ENCODE measurements around the gene ARID3C. TPM values are rescaled to one million over a fixed set of nuclear protein-coding genes. Genes with fewer than 3 reads are reported as not detected.

The ARID3C gene
- total RNA-seq, 1 donor: 0.09 TPM

DNA sequence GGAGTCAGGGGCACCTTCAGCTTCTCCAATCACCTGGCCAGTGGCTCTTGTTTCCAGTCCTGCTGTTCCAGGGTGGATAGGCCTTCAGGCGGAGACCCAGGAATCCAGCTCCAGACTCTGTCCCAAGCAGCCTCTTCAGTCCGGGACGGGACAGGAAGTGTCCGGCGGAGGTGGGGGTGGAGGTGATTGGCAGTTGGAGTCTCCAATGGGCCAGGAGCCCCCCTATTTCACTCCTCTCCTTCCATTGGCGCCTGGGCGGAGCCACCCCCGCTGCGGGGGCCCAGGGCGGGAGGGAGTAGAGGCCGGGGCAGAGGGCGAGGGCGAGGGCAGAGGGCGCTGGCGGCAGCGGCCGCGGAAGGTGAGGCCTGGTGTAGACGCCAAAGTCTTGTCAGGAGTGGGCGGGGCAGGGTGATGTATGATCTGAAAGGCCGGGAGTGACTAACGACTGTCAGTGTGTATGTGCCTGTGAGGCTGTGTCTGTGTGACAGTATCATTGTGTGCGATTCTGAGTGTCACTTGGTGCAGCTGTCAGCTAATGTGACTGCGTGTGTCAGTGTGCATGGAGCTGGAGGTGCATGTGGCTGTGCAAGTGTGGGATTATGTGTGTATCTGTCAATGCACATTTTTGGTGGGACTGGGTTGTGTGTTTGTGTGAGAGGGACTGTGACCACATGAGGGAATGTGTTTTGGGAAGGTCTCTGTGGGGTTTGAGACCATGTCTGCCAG, 23.2 kb upstream of the ARID3C start, which contains the start of gene IL11RA:
Gene IL11RA (plus strand): TSS at position 310 of the 726 bp plus-strand sequence. CDS start 3,033 bp downstream, outside the sequence.
- peak; percentile 86 for DNase-seq (ENCODE audit: low read depth)
- peak within 1 kb of the TSS; percentile 63 for H3K4me3 ChIP-seq (ENCODE audit: low read depth, low read length)
- TF ChIP-seq, protein P1, sequence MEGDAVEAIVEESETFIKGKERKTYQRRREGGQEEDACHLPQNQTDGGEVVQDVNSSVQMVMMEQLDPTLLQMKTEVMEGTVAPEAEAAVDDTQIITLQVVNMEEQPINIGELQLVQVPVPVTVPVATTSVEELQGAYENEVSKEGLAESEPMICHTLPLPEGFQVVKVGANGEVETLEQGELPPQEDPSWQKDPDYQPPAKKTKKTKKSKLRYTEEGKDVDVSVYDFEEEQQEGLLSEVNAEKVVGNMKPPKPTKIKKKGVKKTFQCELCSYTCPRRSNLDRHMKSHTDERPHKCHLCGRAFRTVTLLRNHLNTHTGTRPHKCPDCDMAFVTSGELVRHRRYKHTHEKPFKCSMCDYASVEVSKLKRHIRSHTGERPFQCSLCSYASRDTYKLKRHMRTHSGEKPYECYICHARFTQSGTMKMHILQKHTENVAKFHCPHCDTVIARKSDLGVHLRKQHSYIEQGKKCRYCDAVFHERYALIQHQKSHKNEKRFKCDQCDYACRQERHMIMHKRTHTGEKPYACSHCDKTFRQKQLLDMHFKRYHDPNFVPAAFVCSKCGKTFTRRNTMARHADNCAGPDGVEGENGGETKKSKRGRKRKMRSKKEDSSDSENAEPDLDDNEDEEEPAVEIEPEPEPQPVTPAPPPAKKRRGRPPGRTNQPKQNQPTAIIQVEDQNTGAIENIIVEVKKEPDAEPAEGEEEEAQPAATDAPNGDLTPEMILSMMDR (IDR thresholded peaks at IDR 0.05; ENCODE audit: insufficient read depth, low read length): no peak

DNA sequence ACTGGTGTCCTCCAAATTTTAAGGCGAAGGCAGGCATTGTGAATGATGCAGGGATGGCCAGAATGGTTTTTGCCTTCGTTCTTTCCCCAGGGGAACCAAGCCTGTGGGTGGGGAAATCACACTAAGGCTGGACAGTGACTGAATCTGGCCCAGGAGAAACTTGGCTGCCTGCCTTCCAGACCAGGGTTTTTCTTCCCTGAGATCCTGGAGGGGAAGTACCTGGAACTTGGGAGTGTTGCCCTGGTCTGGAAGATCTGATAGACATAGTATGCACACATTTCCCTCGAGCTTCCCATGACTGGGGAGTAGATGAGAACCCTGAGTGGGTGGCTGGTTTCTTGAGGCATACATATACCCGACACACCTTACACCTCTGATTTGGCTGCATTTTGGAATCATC, 22.5 kb upstream of the ARID3C start:
- peak; percentile 68 for DNase-seq (ENCODE audit: low read depth)
- H3K4me3 ChIP-seq (ENCODE audit: low read depth, low read length): peak overlapping the region; percentile 63
- TF ChIP-seq, protein P1 (IDR thresholded peaks at IDR 0.05; ENCODE audit: insufficient read depth, low read length): no peak

DNA sequence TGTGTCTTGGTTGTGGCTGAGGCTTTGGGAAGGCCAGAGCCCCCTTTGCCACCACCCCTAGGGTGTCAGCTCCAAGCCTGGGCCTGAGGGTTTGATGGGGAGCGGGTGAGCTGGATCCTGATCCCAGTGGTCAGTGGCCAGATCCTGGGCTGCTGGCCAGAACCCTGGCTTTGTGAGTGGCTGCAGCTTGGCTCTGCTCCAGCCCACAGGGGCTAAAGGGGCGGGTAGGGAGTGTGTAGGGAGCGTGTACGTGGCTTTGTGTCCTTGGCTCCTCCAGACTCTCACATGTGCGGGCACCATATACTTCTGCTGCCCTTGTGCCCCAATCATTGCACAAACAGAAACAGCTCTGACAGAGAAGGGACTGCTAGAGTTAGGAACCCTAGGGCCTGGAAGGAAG, 21.9 kb upstream of the ARID3C start:
- DNase-seq (ENCODE audit: low read depth): peak; percentile 15
- H3K4me3 ChIP-seq (ENCODE audit: low read depth, low read length): no peak overlapping the region
- TF ChIP-seq, protein P1 (IDR thresholded peaks at IDR 0.05; ENCODE audit: insufficient read depth, low read length): no peak

DNA sequence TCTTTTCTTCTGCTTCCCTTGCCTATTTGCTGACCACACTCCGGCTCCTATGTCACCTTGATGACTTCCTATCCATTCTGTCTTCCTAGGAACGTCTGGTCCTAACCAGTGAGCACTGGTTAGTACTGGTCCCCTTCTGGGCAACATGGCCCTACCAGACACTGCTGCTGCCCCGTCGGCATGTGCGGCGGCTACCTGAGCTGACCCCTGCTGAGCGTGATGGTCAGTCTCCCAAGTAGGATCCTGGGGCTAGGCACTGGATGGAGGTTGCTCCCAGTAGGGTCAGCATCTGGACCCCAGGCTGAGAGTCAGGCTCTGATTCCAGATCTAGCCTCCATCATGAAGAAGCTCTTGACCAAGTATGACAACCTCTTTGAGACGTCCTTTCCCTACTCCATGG, 19.8 kb upstream of the ARID3C start:
- TF ChIP-seq, protein P1 (IDR thresholded peaks at IDR 0.05; ENCODE audit: insufficient read depth, low read length): no peak
- DNase-seq (ENCODE audit: low read depth): no peak
- H3K4me3 ChIP-seq (ENCODE audit: low read depth, low read length): no peak overlapping the region

DNA sequence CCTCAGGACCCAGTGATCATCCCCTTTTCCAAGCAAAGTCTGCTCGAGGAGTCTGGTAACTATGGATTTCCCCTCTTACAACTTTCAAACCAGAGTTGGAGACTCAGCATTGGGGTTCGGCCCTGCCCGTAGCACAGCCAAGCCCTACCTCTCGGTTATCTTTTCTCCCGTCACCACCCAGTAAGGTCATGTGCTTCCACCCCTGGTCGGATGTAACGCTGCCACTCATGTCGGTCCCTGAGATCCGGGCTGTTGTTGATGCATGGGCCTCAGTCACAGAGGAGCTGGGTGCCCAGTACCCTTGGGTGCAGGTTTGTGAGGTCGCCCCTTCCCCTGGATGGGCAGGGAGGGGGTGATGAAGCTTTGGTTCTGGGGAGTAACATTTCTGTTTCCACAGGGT, 18.8 kb upstream of the ARID3C start:
- no peak for DNase-seq (ENCODE audit: low read depth)
- TF ChIP-seq, protein P1 (IDR thresholded peaks at IDR 0.05; ENCODE audit: insufficient read depth, low read length): no peak
- H3K4me3 ChIP-seq (ENCODE audit: low read depth, low read length): peak overlapping the region; percentile 82

DNA sequence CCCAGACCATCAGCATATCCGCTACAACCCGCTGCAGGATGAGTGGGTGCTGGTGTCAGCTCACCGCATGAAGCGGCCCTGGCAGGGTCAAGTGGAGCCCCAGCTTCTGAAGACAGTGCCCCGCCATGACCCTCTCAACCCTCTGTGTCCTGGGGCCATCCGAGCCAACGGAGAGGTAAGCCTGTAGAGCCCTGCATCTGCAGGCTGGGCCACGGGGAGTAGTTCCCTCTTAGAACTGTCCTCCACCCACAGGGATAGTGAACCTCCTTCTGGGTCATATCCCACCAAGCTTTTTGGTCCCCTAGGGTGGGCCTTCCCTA, 18.2 kb upstream of the ARID3C start:
- TF ChIP-seq, protein P1 (IDR thresholded peaks at IDR 0.05; ENCODE audit: insufficient read depth, low read length): no peak
- DNase-seq (ENCODE audit: low read depth): no peak
- peak overlapping the region; percentile 82 for H3K4me3 ChIP-seq (ENCODE audit: low read depth, low read length)
